ENCODE results near the gene GSN.
A peak's percentile ranks its signal among the peaks of the same experiment; 100 is the strongest.

The GSN gene

GRCh38 chr9:121359351-121360294, 91.7 kb downstream of the GSN start:
- no peak overlapping the region for H3K4me3 ChIP-seq (ENCODE audit: low read length)

GRCh38 chr9:121360601-121361374, 92.8 kb downstream of the GSN start:
- no peak overlapping the region for H3K4me3 ChIP-seq (ENCODE audit: low read length)
- no peak for DNase-seq (ENCODE audit: low read depth, low spot score)

More at GRCh38 chr9:121359351-121360294, 91.7 kb downstream of the GSN start:
- no peak for DNase-seq (ENCODE audit: low read depth, low spot score)

GRCh38 chr9:121362813-121363621, 95.1 kb downstream of the GSN start:
- DNase-seq (ENCODE audit: low read depth, low spot score), result no peak
- H3K4me3 ChIP-seq (ENCODE audit: low read length), result no peak overlapping the region

- no peak for DNase-seq (ENCODE audit: low read depth, low spot score)
- H3K4me3 ChIP-seq (ENCODE audit: low read length), result no peak overlapping the region
Observed at GRCh38 chr9:121363622-121363961, 95.6 kb downstream of the GSN start.

GRCh38 chr9:121364077-121364476, 96.1 kb downstream of the GSN start:
- H3K4me3 ChIP-seq (ENCODE audit: low read length), result no peak overlapping the region

GRCh38 chr9:121364886-121365285, 96.9 kb downstream of the GSN start:
- H3K4me3 ChIP-seq (ENCODE audit: low read length), result no peak overlapping the region
- no peak for DNase-seq (ENCODE audit: low read depth, low spot score)

More at GRCh38 chr9:121364077-121364476, 96.1 kb downstream of the GSN start:
- no peak for DNase-seq (ENCODE audit: low read depth, low spot score)

- no peak for DNase-seq (ENCODE audit: low read depth, low spot score)
- no peak overlapping the region for H3K4me3 ChIP-seq (ENCODE audit: low read length)
Observed at GRCh38 chr9:121365564-121365963, 97.6 kb downstream of the GSN start.

GRCh38 chr9:121366611-121367192, 98.7 kb downstream of the GSN start:
- no peak for DNase-seq (ENCODE audit: low read depth, low spot score)
- no peak overlapping the region for H3K4me3 ChIP-seq (ENCODE audit: low read length)

GRCh38 chr9:121367306-121368137, 99.6 kb downstream of the GSN start:
- DNase-seq (ENCODE audit: low read depth, low spot score), result no peak
- no peak overlapping the region for H3K4me3 ChIP-seq (ENCODE audit: low read length)

GRCh38 chr9:121368138-121368522, 100.2 kb downstream of the GSN start:
- DNase-seq (ENCODE audit: low read depth, low spot score), result no peak
- H3K4me3 ChIP-seq (ENCODE audit: low read length), result no peak overlapping the region

- H3K4me3 ChIP-seq (ENCODE audit: low read length), result no peak overlapping the region
Observed at GRCh38 chr9:121368745-121369144, 100.8 kb downstream of the GSN start.

GRCh38 chr9:121369595-121370265, 101.8 kb downstream of the GSN start, which contains the start of gene STOM:
Gene STOM, minus strand, starts transcription at chr9:121370250. Its CDS starts 63 bp downstream, at chr9:121370187.
- peak within 1 kb of the TSS; percentile 67 for H3K4me3 ChIP-seq (ENCODE audit: low read length)
- DNase-seq (ENCODE audit: low read depth, low spot score), result peak; percentile 20

More at GRCh38 chr9:121368745-121369144, 100.8 kb downstream of the GSN start:
- DNase-seq (ENCODE audit: low read depth, low spot score), result no peak

GRCh38 chr9:121371495-121372061, 103.6 kb downstream of the GSN start:
- no peak overlapping the region for H3K4me3 ChIP-seq (ENCODE audit: low read length)
- no peak for DNase-seq (ENCODE audit: low read depth, low spot score)

- H3K4me3 ChIP-seq (ENCODE audit: low read length), result no peak overlapping the region
- no peak for DNase-seq (ENCODE audit: low read depth, low spot score)
Observed at GRCh38 chr9:121372239-121373010, 104.5 kb downstream of the GSN start.

GRCh38 chr9:121373011-121373729, 105.2 kb downstream of the GSN start:
- H3K4me3 ChIP-seq (ENCODE audit: low read length), result no peak overlapping the region
- DNase-seq (ENCODE audit: low read depth, low spot score), result no peak
